Ovary (tissue), 3 donors: ENCODE data around the gene DYNC1H1.

ENCODE experiments used
- POLR2A ChIP-seq: fragments of 450-650 bp; IDR thresholded peaks from one replicate; pipeline ENCODE4 v1.6.1; 2017; ENCODE audit warnings: antibody characterized with exemption, mild to moderate bottlenecking, moderate library complexity
- TF ChIP-seq, protein P1 (sequence below), 3 donors: fragments of 450-650 bp in 2 of 3; fragments of 200-600 bp in 1 of 3; IDR thresholded peaks; one replicate each; pipeline versions ENCODE4 v1.5.1 to v1.8.0; 2016 to 2022; ENCODE audit warnings: antibody characterized with exemption in 3 of 3, mild to moderate bottlenecking in 1 of 3
- donor health status: DM: no; HTN: no; CAD: no.

DNA sequence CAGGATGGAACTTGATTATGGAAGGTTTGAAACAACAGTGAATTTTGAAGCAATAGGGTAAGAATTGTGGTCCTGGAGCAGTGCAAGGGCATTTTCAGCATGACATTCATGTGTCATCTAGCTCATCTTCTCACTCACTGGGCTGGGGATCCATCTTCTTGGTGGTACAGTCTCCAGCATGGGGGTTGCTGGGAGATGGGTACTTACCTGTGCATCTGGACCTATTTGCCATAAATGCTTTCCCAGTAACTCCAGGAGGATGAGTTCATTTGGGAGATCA lies 115.3 kb downstream of the DYNC1H1 start:
- TF ChIP-seq, protein P1, sequence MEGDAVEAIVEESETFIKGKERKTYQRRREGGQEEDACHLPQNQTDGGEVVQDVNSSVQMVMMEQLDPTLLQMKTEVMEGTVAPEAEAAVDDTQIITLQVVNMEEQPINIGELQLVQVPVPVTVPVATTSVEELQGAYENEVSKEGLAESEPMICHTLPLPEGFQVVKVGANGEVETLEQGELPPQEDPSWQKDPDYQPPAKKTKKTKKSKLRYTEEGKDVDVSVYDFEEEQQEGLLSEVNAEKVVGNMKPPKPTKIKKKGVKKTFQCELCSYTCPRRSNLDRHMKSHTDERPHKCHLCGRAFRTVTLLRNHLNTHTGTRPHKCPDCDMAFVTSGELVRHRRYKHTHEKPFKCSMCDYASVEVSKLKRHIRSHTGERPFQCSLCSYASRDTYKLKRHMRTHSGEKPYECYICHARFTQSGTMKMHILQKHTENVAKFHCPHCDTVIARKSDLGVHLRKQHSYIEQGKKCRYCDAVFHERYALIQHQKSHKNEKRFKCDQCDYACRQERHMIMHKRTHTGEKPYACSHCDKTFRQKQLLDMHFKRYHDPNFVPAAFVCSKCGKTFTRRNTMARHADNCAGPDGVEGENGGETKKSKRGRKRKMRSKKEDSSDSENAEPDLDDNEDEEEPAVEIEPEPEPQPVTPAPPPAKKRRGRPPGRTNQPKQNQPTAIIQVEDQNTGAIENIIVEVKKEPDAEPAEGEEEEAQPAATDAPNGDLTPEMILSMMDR (IDR thresholded peaks at IDR 0.05), result no peak
- no peak for TF ChIP-seq POLR2A
